Measurements from ENCODE around the gene HSF4. TPM values are rescaled to one million over a fixed set of nuclear protein-coding genes. Genes with fewer than 3 reads are reported as not detected.
A peak's percentile ranks its signal among the peaks of the same experiment; 100 is the strongest.

Gene HSF4
- total RNA-seq, 1 experiment from 2014 or later = 1.2 TPM

DNA sequence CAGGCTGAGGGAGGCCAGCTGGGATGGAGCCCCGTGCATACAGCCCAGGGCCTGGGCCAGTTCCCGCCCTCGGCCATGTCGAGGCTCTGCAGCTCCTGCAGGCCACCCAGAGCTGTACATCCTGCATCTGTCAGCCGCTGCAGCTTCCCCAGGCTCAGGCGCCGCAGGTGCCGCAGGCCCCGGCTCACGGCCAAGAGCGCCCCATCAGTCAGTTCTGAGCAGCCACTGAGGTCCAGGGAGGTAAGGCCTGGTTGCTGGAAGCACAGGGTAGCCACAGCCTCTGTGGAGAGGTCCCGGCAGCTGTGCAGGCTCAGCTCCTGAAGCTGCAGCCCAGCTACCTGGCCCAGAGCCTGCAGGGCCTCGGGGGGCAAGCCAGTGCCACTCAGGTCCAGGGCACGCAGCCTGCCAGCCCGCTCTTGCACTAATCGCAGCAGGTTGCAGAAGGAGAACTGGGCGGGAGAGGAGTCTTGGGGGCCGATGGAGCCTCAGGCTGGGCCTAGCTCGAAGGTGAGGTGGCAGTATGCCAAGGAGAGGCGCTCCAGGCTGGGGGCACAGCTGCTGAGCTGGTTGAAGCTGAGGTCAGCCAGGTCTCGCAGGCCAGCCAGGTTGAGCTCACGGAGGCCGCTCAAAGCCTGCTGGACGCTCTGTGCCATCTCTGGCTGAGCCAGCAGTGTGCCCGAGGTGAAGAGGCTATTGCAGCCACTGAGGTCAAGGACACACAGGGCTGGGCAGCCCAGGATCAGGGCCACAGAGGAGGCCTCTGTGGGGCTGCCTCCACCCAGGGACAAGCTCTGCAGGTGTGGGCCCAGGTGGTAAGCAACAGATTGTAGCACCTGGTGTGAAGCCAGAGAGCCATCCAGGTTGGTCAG is 45.8 kb downstream of the HSF4 start:
- Histone ChIP-seq H4K5ac (ENCODE audit: insufficient read length, low read depth, low read length) (no peak overlapping the region), H4K91ac (ENCODE audit: insufficient read length, low read depth, low read length) (no peak overlapping the region), H3K4ac (ENCODE audit: low read depth, low read length) (no peak overlapping the region), H3K23ac (ENCODE audit: insufficient read length, low read depth, low read length) (no peak overlapping the region), H3K79me2 (ENCODE audit: insufficient read depth, low read length) (no peaks in the 10 kb centered on the region), H2AK5ac (ENCODE audit: insufficient read length, low read length) (no peak overlapping the region), H3K27me3 (ENCODE audit: insufficient read depth, low read length) (no peaks in the 10 kb centered on the region; the same call in 1 of the 2 replicates), H3K56ac (ENCODE audit: insufficient read length, low read depth, low read length) (no peak overlapping the region), H2BK12ac (ENCODE audit: insufficient read length, low read depth, low read length) (no peak overlapping the region), H4K20me1 (ENCODE audit: control insufficient read depth, insufficient read depth, insufficient read length) (no peaks in the 10 kb centered on the region), H3K18ac (ENCODE audit: insufficient read length, low read depth, low read length) (no peak overlapping the region), H2AFZ (ENCODE audit: low read length) (no peak overlapping the region), H3T11ph (ENCODE audit: low read length) (no peak overlapping the region), H2BK120ac (ENCODE audit: low read depth, low read length, poor library complexity, severe bottlenecking) (no peak overlapping the region), H2BK5ac (ENCODE audit: insufficient read length, low read length) (no peak overlapping the region), H4K8ac (replicated peaks; ENCODE audit: insufficient read length, low read depth, low read length) (no peak overlapping the region), H2BK20ac (ENCODE audit: low read depth, low read length, poor library complexity, severe bottlenecking) (no peak overlapping the region), H2BK15ac (ENCODE audit: low read depth, low read length) (no peak overlapping the region), H3K4me2 (ENCODE audit: insufficient read depth, insufficient read length, low read length) (no peak overlapping the region), H3K27ac (ENCODE audit: insufficient read length, low read depth, low read length) (no peak overlapping the region), H3K4me1 (ENCODE audit: insufficient read depth, low read length) (no peaks in the 10 kb centered on the region), H3K79me1 (ENCODE audit: insufficient read depth, low read depth, low read length, poor library complexity, severe bottlenecking) (no peaks in the 10 kb centered on the region), H3K14ac (ENCODE audit: insufficient read depth, low read length) (no peak overlapping the region), H3K9ac (ENCODE audit: extremely low read depth, insufficient read length, low read length) (no peak overlapping the region), H3K9me3 (ENCODE audit: control insufficient read depth, low read depth, low read length) (no peaks in the 10 kb centered on the region), H3K23me2 (ENCODE audit: insufficient read length, low read depth, low read length, poor library complexity, severe bottlenecking) (no peaks in the 10 kb centered on the region)
- Mint-ChIP-seq H3K36me3 (ENCODE audit: insufficient read depth in 1 of 3, low read depth in 3 of 3) (no peaks in the 10 kb centered on the region; a peak in 2 of 7 replicates), H3K27me3 (ENCODE audit: low read depth) (peaks cover 28% of the 10 kb centered on the region), H3K27ac (no peak overlapping the region; a peak in 1 of 7 replicates), H3K4me3 (no peak overlapping the region), H3K9me3 (no peaks in the 10 kb centered on the region), H3K4me1 (peaks cover 10 to 12% of the 10 kb centered on the region in 2 experiments; a peak in 3 of 4 replicates)
- no CpG with 5 or more reads among the region's 25 CpGs for WGBS (ENCODE audit: extremely low coverage, insufficient read length, low lambda C conversion rate)
- DNase-seq = peak; percentile 56
- TF ChIP-seq, protein P1, sequence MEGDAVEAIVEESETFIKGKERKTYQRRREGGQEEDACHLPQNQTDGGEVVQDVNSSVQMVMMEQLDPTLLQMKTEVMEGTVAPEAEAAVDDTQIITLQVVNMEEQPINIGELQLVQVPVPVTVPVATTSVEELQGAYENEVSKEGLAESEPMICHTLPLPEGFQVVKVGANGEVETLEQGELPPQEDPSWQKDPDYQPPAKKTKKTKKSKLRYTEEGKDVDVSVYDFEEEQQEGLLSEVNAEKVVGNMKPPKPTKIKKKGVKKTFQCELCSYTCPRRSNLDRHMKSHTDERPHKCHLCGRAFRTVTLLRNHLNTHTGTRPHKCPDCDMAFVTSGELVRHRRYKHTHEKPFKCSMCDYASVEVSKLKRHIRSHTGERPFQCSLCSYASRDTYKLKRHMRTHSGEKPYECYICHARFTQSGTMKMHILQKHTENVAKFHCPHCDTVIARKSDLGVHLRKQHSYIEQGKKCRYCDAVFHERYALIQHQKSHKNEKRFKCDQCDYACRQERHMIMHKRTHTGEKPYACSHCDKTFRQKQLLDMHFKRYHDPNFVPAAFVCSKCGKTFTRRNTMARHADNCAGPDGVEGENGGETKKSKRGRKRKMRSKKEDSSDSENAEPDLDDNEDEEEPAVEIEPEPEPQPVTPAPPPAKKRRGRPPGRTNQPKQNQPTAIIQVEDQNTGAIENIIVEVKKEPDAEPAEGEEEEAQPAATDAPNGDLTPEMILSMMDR (conservative IDR thresholded peaks at IDR 0.05) = no peak

Data from H9 (cell line).